ENCODE measurements around the gene TRIM64C.
"Not testable (repeated sequence)": the region's sequence is repeated elsewhere in the genome, so short reads cannot be mapped to it uniquely, and the experiment has no call there.

TRIM64C gene, protein sequence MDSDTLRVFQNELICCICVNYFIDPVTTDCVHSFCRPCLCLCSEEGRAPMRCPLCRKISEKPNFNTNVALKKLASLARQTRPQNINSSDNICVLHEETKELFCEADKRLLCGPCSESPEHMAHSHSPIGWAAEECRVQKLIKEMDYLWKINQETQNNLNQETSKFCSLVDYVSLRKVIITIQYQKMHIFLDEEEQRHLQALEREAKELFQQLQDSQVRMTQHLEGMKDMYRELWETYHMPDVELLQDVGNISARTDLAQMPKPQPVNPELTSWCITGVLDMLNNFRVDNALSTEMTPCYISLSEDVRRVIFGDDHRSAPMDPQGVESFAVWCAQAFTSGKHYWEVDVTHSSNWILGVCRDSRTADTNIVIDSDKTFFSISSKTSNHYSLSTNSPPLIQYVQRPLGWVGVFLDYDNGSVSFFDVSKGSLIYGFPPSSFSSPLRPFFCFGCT

DNA sequence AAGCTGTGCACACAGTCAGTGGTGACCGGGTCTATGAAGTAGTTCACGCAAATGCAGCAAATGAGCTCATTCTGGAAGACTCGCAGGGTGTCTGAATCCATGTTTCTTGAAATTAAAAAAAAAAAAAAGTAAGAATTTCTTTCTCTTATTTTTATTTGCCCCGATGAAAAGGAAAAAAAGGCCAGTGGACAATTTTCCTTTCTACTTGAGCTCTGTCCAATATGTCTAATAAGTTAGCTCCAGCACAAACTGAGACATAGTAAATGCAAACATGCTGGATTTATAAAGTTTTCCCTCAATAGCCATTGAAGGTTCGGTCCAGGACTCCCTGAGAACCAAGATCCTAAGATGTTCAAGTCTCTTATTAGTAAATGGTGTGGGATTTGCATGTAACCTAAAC lies at the start of gene TRIM64C:
Gene TRIM64C (minus strand): TSS at position 101 of the 400 bp plus-strand sequence. CDS start 0 bp downstream, at position 101.
- DNase-seq (ENCODE audit: insufficient read length, low spot score); FAIRE-seq: not testable (repeated sequence)

DNA sequence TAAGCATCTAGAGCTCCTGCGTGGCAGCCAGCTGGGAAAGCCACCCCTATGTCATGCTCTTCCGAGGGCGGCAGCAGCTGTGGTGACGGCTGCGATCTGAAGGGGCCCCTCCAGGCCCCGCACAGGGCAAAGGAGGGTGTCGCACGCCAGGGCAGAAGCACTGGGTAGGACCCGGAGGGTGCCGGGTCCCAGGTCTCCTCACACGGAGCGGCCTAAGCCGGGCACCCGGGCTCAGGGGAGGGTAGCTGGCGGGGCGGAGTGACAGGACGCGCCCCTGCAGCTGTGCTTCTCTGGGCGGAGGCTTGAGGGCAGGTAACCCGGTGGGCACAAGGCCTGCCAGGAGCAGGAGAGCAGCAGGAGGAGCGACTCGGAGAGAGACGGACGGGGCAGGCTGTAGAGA lies 43.4 kb upstream of the TRIM64C start:
- not testable (repeated sequence) for FAIRE-seq; DNase-seq (ENCODE audit: insufficient read length, low spot score)

DNA sequence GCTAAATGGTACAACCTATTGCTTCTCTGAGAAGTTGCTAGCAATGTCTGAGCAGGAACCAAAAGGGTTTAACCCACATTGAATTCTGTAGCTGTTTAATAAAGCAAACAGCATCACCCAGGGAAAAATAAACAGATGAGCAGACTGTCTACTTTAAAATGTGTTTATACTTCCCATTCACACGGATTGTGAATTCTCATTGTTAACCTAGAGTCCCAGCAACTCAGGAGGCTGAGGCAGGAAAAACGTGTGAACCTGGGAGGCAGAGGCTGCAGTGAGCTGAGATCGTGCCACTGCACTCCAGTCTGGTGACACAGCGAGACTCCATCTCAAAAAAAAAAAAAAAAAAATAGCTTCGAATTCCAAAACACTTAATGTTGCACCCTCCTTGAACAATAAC lies 11.0 kb upstream of the TRIM64C start:
- DNase-seq (ENCODE audit: insufficient read length, low spot score); FAIRE-seq: not testable (repeated sequence)

DNA sequence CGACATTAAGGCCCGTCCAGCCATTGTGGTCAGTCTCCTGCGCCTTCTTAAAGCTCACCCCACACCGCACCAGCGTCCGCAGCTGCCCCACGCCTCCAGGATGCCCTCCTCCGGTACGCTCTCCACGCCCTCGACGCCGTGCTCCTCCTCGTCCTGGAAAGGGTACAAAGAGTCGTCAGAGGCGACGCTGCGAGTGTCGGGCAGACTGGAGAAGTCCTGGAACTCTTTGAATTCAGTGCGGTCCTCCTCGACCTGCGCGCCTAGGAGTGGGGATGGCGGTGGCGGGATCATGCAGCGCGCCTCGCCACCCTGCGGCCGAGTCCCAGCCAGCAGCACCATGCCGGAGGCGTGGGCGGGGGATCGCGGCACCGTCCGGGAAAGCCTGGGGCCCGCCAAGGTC lies 9.1 kb downstream of the TRIM64C start:
- not testable (repeated sequence) for DNase-seq (ENCODE audit: insufficient read length, low spot score); FAIRE-seq

DNA sequence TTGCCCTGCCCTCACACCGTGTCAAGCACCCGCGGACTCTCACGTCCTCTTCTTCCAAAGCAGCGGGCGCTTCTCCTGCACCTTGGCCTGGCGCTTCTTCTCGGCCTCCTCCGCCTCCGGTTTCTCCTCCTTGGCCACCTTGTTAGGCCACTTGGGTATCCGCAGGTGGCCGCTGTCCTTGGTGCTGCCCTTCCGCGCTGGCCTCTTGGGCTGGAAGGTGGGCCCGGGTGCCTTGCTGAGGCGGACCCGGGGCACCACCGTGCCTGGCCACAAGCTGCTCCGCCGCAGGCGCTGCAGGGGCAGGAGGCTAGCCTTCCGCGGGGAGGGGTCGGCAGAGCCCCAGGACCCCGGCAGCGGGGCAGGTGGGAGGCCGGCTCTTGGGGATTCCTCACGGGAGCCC lies 10.7 kb downstream of the TRIM64C start:
- FAIRE-seq; DNase-seq (ENCODE audit: insufficient read length, low spot score): not testable (repeated sequence)

DNA sequence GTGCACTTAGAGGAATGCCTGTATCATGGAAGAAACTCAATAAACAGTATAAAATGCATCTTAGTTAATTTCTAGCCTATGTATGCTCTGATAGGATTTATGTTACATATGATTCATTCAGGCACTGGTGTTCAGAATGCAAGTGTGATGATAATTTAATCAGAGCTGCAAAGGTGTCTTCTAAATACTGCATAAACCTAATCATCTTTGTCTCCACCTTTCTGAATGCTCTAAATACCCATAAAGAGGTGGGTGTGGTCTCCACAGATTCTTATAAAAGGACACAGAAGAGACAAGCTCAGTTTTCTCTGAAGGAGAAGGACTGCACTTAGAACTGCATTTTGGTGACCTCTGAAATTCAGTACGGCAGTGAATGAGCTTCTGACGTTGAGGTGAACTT lies 30.4 kb downstream of the TRIM64C start, which contains the start of gene TRIM49B:
Gene TRIM49B (plus strand): TSS at position 301 of the 400 bp plus-strand sequence. CDS start 2,777 bp downstream, outside the sequence.
- not testable (repeated sequence) for FAIRE-seq; DNase-seq (ENCODE audit: insufficient read length, low spot score)

Measured in D721Med (cell line).